ENCODE measurements around the gene PARD3.
"Not testable (repeated sequence)": the region's sequence is repeated elsewhere in the genome, so short reads cannot be mapped to it uniquely, and the experiment has no call there.

The PARD3 gene

GRCh38 chr10:34294137-34294536 lies 521.0 kb downstream of the PARD3 start:
- no peak for DNase-seq (ENCODE audit: low read depth)

- no peak for DNase-seq (ENCODE audit: low read depth)
Observed at GRCh38 chr10:34292675-34293074, 522.4 kb downstream of the PARD3 start.

- DNase-seq (ENCODE audit: low read depth), result no peak
Observed at GRCh38 chr10:34292194-34292565, 522.9 kb downstream of the PARD3 start.

GRCh38 chr10:34291466-34292193 lies 523.5 kb downstream of the PARD3 start:
- DNase-seq (ENCODE audit: low read depth), result no peak

GRCh38 chr10:34290412-34291081 lies 524.5 kb downstream of the PARD3 start:
- DNase-seq (ENCODE audit: low read depth), result no peak

GRCh38 chr10:34288634-34289033 lies 526.5 kb downstream of the PARD3 start:
- no peak for DNase-seq (ENCODE audit: low read depth)

GRCh38 chr10:34286136-34286739 lies 528.9 kb downstream of the PARD3 start:
- DNase-seq (ENCODE audit: low read depth), result no peak

GRCh38 chr10:34281661-34282582 lies 533.2 kb downstream of the PARD3 start:
- DNase-seq (ENCODE audit: low read depth), result no peak

- DNase-seq (ENCODE audit: low read depth), result no peak
Observed at GRCh38 chr10:34280599-34281374, 534.3 kb downstream of the PARD3 start.

GRCh38 chr10:34275626-34276130 lies 539.4 kb downstream of the PARD3 start:
- DNase-seq (ENCODE audit: low read depth), result no peak

- no peak for DNase-seq (ENCODE audit: low read depth)
Observed at GRCh38 chr10:34274906-34275305, 540.2 kb downstream of the PARD3 start.

- no peak for DNase-seq (ENCODE audit: low read depth)
Observed at GRCh38 chr10:34273340-34273739, 541.8 kb downstream of the PARD3 start.

GRCh38 chr10:34272316-34272715 lies 542.8 kb downstream of the PARD3 start:
- no peak for DNase-seq (ENCODE audit: low read depth)

GRCh38 chr10:34268410-34268809 lies 546.7 kb downstream of the PARD3 start:
- not testable (repeated sequence) for DNase-seq (ENCODE audit: low read depth)

GRCh38 chr10:34262985-34263384 lies 552.1 kb downstream of the PARD3 start:
- no peak for DNase-seq (ENCODE audit: low read depth)

- no peak for DNase-seq (ENCODE audit: low read depth)
Observed at GRCh38 chr10:34260904-34261303, 554.2 kb downstream of the PARD3 start.

GRCh38 chr10:34256216-34256615 lies 558.9 kb downstream of the PARD3 start:
- DNase-seq (ENCODE audit: low read depth), result no peak

GRCh38 chr10:34255035-34255434 lies 560.1 kb downstream of the PARD3 start:
- no peak for DNase-seq (ENCODE audit: low read depth)

GRCh38 chr10:34254596-34254995 lies 560.5 kb downstream of the PARD3 start:
- no peak for DNase-seq (ENCODE audit: low read depth)

GRCh38 chr10:34252111-34252510 lies 563.0 kb downstream of the PARD3 start:
- DNase-seq (ENCODE audit: low read depth), result no peak

- DNase-seq (ENCODE audit: low read depth), result no peak
Observed at GRCh38 chr10:34251177-34251576, 563.9 kb downstream of the PARD3 start.
